ENCODE data around the gene KSR1. TPM values are rescaled to one million over a fixed set of nuclear protein-coding genes. Genes with fewer than 3 reads are reported as not detected.

Gene KSR1
- total and polyA plus RNA-seq, 2 of the 8 experiments (the other 6 are each of a cell fraction or from before 2014, with no cell fraction given) = 14.1 to 34.7 TPM

DNA sequence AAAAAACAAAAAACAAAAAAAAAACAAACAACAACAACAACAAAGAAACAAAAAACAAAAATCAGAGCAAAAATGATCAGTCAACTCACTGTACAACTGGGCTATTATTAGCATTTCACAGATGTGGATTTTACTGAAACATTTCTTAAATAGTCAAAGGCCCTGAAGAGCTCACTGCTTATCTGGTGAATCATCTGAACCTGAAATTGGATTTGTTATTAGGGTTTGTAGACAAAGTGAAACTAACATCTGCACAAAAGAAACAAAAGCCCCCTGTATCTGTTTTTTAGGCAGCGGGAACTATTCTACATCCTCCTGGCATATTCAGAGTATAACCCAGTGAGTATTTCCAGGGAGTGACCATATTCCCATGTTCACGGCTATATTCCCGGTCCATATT is 32.6 kb upstream of the KSR1 start:
- FAIRE-seq = no peak
- WGBS, 2 experiments (ENCODE audit: extremely low coverage in 1 of 2, insufficient coverage in 1 of 2, insufficient read length in 1 of 2, insufficient replicate concordance in 2 of 2, low coverage in 1 of 2, low lambda C conversion rate in 2 of 2, missing lambda C conversion rate in 1 of 2) = 98% methylated on average over 3 of the region's 3 CpGs; no CpG with 5 or more reads in 1 of the 2 experiments
- H3K36me3 ChIP-seq (ENCODE audit: control insufficient read depth in 2 of 4, insufficient read depth in 4 of 4, low read length in 3 of 4) = no peaks in the 10 kb centered on the region
- no peak overlapping the region for H2AFZ ChIP-seq (ENCODE audit: low read length)
- H3K56ac ChIP-seq (replicated peaks; ENCODE audit: insufficient read length, low read depth, low read length) = no peak overlapping the region
- H3K9me3 ChIP-seq (ENCODE audit: insufficient read depth in 2 of 2, low read depth in 1 of 2, low read length in 1 of 2) = no peaks in the 10 kb centered on the region
- no peak overlapping the region for H2BK15ac ChIP-seq (ENCODE audit: low read length)
- H3K4me3 ChIP-seq (ENCODE audit: extremely low read depth in 1 of 4, insufficient read depth in 2 of 4, low read depth in 3 of 4, low read length in 4 of 4) = no peak overlapping the region
- DNase-seq (ENCODE audit: low read depth in 1 of 2, low spot score in 2 of 2) = no peak
- CTCF ChIA-PET (ENCODE audit: partially characterized antibody) = no interaction called here
- no peaks in the 10 kb centered on the region for H4K20me1 ChIP-seq (replicated peaks in 1 of 2; ENCODE audit: control insufficient read depth in 1 of 2, insufficient read depth in 2 of 2, low read length in 2 of 2)
- no peaks in the 10 kb centered on the region for H3K79me2 ChIP-seq (ENCODE audit: control insufficient read depth in 1 of 2, insufficient read depth in 2 of 2, low read length in 2 of 2)
- no peak overlapping the region for H3K18ac ChIP-seq (ENCODE audit: extremely low read depth, low read length)
- H2BK5ac ChIP-seq (ENCODE audit: low read depth, low read length) = no peak overlapping the region
- no peak overlapping the region for H2BK20ac ChIP-seq (ENCODE audit: low read length)
- no peak overlapping the region for H2BK120ac ChIP-seq (replicated peaks; ENCODE audit: low read depth, low read length)
- POLR2A ChIA-PET (ENCODE audit: partially characterized antibody) = no interaction called here
- no peaks in the 10 kb centered on the region for H3K79me1 ChIP-seq (ENCODE audit: low read depth, low read length)
- H2AK5ac ChIP-seq (ENCODE audit: low read depth, low read length) = no peak overlapping the region
- no peaks in the 10 kb centered on the region; a peak in 1 of 7 replicates for H3K4me1 ChIP-seq (replicated peaks in 1 of 4; ENCODE audit: control insufficient read depth in 3 of 4, insufficient read depth in 4 of 4, low read length in 3 of 4)
- no peak overlapping the region for H3K4me2 ChIP-seq (ENCODE audit: insufficient read depth in 1 of 2, low read depth in 2 of 2, low read length in 2 of 2)
- no peak overlapping the region for H3K4ac ChIP-seq (replicated peaks; ENCODE audit: insufficient read length, low read depth, low read length)
- no peak overlapping the region for H3K14ac ChIP-seq (ENCODE audit: insufficient read length)
- no peak overlapping the region for H3K23ac ChIP-seq (ENCODE audit: insufficient read length)
- no peak overlapping the region for H4K91ac ChIP-seq (replicated peaks; ENCODE audit: insufficient read length, low read length)
- no peak overlapping the region for H3K27ac ChIP-seq (ENCODE audit: low read depth, low read length)
- H2BK12ac ChIP-seq (ENCODE audit: low read depth, low read length) = no peak overlapping the region
- H4K5ac ChIP-seq (ENCODE audit: insufficient read length, low read depth, low read length) = no peak overlapping the region
- no peak overlapping the region for H4K8ac ChIP-seq (ENCODE audit: extremely low read depth, insufficient read depth, low read length)
- no peaks in the 10 kb centered on the region for H3K23me2 ChIP-seq (ENCODE audit: low read depth, low read length)
- H3K9ac ChIP-seq (replicated peaks in 1 of 4; ENCODE audit: extremely low read depth in 1 of 4, low read depth in 3 of 4, low read length in 3 of 4) = no peak overlapping the region
- H3K27me3 ChIP-seq (replicated peaks in 1 of 4; ENCODE audit: control insufficient read depth in 3 of 4, extremely low read depth in 1 of 4, insufficient read depth in 3 of 4, low read length in 3 of 4) = no peaks in the 10 kb centered on the region; a peak in 1 of 7 replicates
- no peak for TF ChIP-seq JUND (IDR thresholded peaks at IDR 0.05; ENCODE audit: low read length)
- no peak for TF ChIP-seq BCL11A (IDR thresholded peaks at IDR 0.05; ENCODE audit: low read depth in 2 of 2, low read length in 2 of 2)
- TF ChIP-seq EZH2 (IDR thresholded peaks at IDR 0.05; ENCODE audit: low read depth, low read length, severe bottlenecking) = no peak
- no peak for TF ChIP-seq TBP (IDR thresholded peaks at IDR 0.05; ENCODE audit: low read depth, low read length)
- no peak for TF ChIP-seq RAD21 (IDR thresholded peaks at IDR 0.05 in 1 of 2, conservative IDR thresholded peaks at IDR 0.05 in 1 of 2; ENCODE audit: low read depth in 2 of 2, low read length in 2 of 2)
- no peak for TF ChIP-seq FOSL1 (IDR thresholded peaks at IDR 0.05; ENCODE audit: insufficient read depth, low read depth, low read length)
- TF ChIP-seq NRF1 (IDR thresholded peaks at IDR 0.05; ENCODE audit: low read depth, low read length) = no peak
- TF ChIP-seq NANOG (IDR thresholded peaks at IDR 0.05; ENCODE audit: insufficient read depth, low read depth, low read length, poor library complexity, severe bottlenecking) = no peak
- no peak for TF ChIP-seq SIX5 (IDR thresholded peaks at IDR 0.05; ENCODE audit: low read depth, low read length)
- TF ChIP-seq, protein P1, sequence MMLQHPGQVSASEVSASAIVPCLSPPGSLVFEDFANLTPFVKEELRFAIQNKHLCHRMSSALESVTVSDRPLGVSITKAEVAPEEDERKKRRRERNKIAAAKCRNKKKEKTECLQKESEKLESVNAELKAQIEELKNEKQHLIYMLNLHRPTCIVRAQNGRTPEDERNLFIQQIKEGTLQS (IDR thresholded peaks at IDR 0.05; ENCODE audit: insufficient read depth, low read depth, low read length) = no peak
- no peak for TF ChIP-seq BRCA1 (IDR thresholded peaks at IDR 0.05; ENCODE audit: low read depth, low read length)
- no peak for TF ChIP-seq CHD1 (IDR thresholded peaks at IDR 0.05; ENCODE audit: low read depth, low read length)
- no peak for TF ChIP-seq HDAC6 (IDR thresholded peaks at IDR 0.05; ENCODE audit: low read depth, low read length)
- no peak for TF ChIP-seq TAF7 (optimal IDR thresholded peaks at IDR 0.05; ENCODE audit: borderline replicate concordance, low read depth, low read length)

Measured in H1 (cell line).